T1000 (cell line): ENCODE measurements around the gene RABEP2.
"Not testable (repeated sequence)": the region's sequence is repeated elsewhere in the genome, so short reads cannot be mapped to it uniquely, and the experiment has no call there.

Experiments used
- DNase-seq: peaks from one replicate; lab custom pipeline; 2025; ENCODE audit warnings: mixed read lengths; lab: John Stamatoyannopoulos, UW

RABEP2 gene

DNA sequence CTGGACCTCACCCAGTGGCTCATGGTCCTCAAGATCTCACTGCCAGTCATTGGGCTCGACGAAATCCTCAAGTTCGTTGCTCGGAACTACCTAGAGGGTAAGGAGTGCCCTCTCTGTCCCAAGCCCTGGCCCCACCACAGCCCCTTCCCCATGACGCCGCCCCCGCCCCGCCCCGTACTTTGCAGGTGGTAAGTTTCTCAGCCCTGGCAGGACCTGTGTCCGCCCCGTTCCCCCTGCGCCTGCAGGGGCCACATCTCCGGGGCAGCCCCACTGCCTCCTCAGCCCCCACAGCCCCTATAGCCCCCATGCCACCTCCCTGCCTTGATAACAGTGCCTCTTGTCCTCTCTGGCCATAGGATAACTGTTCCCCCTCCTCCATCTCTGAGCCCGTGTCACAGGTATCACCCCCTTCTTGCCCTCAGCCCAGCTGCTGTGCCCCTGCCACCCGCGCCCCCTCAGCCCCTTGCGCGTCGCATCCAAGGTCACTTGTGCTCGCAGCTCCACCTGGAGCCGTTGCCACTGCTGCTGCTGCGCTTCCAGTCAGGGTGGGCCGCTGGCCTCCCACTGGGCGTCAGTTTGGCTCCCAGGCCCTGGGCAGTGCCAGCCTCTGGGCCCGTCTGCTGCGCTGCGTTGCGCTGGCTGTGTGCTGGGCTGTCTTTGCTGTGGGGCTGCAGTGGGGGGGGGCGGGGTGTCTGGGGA, 21.5 kb downstream of the RABEP2 start:
- DNase-seq: no peak

- DNase-seq: no peak
Observed at GRCh38 chr16:28902909-28903308, 22.1 kb downstream of the RABEP2 start.

GRCh38 chr16:28901862-28902261, 23.2 kb downstream of the RABEP2 start:
- DNase-seq: no peak

DNA sequence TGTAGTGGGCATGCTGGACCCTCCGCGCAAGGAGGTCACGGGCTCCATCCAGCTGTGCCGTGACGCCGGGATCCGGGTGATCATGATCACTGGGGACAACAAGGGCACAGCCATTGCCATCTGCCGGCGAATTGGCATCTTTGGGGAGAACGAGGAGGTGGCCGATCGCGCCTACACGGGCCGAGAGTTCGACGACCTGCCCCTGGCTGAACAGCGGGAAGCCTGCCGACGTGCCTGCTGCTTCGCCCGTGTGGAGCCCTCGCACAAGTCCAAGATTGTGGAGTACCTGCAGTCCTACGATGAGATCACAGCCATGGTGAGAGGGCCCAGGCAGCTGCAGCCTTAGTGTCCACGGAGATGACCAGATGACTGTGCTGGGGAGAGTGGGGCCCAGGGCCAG, 24.4 kb downstream of the RABEP2 start:
- no peak for DNase-seq

- no peak for DNase-seq
Observed at GRCh38 chr16:28899882-28900590, 25.0 kb downstream of the RABEP2 start.

DNA sequence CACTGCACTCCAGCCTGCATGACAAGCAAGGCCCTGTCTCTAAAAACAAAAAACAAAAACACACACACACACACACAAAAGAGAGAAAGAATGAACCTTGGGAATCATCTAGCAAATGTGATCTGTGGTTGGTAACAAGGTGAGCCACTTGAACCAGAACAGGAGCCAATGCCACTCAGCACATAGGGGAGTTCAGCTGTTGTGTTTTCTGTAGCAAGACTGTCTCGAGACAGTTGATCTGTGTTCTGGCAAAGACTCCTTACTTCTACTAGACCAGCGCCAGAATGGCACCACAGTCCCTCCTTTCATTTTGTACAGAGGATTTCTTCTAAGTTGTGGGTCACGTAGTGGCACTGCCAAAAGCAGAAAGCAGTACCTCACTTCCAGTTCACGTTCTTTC, 26.1 kb downstream of the RABEP2 start:
- no peak for DNase-seq

DNA sequence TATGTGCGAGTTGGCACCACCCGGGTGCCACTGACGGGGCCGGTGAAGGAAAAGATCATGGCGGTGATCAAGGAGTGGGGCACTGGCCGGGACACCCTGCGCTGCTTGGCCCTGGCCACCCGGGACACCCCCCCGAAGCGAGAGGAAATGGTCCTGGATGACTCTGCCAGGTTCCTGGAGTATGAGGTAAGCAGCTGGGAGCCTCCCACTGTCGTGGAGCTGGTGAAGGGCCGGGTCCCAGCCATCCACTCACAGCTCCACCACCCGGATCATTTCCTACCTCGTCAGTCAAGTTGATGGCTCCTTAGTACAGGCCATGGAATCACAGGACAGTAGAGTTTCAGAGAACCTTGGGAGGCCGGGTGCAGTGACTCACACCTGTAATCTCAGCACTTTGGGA, 26.8 kb downstream of the RABEP2 start:
- no peak for DNase-seq

GRCh38 chr16:28897826-28898225, 27.2 kb downstream of the RABEP2 start:
- DNase-seq: no peak

- no peak for DNase-seq
Observed at GRCh38 chr16:28895609-28896008, 29.4 kb downstream of the RABEP2 start.

DNA sequence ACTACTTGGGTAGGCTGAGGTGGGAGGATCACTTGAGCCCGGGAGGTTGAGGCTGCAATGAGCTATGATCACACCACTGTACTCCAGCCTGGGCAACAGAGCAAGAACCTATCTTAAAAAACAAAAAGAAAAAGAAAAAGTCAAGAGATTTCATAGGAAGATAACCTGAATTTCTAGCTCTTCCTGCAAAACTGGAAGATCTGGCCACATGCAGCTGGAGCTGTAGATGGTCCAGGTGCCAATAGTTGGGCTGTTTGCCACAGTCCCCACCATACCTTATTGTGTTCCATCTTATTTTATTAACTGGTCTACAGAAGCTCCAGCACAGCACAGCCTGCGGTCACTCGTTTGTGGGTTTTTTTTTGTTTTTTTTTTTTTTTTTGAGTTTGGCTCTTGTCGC, 31.7 kb downstream of the RABEP2 start:
- DNase-seq: no peak

- no peak for DNase-seq
Observed at GRCh38 chr16:28891964-28892890, 32.8 kb downstream of the RABEP2 start.

- DNase-seq: not testable (repeated sequence)
Observed at GRCh38 chr16:28890355-28890754, 34.7 kb downstream of the RABEP2 start.

GRCh38 chr16:28886945-28887344, 38.1 kb downstream of the RABEP2 start:
- no peak for DNase-seq

GRCh38 chr16:28884045-28884444, 41.0 kb downstream of the RABEP2 start:
- DNase-seq: no peak

- DNase-seq: no peak
Observed at GRCh38 chr16:28883221-28883996, 41.6 kb downstream of the RABEP2 start.

DNA sequence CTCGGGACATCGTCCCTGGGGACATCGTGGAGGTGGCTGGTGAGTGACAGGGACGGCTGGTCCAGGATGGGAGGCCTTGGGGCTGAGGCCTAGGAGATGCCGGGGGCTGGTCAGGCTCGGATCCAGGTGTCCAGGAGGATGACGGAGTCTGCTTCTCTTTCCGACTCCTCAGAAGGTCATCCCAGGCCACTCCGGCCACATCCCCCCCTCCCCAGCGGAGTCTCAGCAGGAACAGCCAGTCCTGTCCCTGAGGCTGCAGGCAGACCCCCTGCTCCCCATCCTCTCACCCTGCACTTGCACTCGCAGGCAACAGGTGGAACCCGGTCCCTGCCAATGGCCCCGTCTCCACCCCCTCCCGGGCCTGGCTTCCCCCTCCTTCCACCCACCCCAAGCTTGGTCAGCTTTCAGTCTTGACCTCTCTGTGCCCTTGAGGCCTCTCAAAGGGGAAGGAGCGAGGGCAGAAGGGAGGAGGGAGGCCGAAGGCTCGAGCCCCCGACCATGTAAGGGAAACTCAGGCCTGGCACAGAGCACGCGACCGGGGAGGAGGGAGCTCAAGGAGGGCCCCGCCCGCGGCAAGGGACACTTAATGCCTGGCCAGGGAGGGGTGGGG, 42.4 kb downstream of the RABEP2 start:
- DNase-seq: no peak

- DNase-seq: not testable (repeated sequence)
Observed at GRCh38 chr16:28881565-28881964, 43.5 kb downstream of the RABEP2 start.

DNA sequence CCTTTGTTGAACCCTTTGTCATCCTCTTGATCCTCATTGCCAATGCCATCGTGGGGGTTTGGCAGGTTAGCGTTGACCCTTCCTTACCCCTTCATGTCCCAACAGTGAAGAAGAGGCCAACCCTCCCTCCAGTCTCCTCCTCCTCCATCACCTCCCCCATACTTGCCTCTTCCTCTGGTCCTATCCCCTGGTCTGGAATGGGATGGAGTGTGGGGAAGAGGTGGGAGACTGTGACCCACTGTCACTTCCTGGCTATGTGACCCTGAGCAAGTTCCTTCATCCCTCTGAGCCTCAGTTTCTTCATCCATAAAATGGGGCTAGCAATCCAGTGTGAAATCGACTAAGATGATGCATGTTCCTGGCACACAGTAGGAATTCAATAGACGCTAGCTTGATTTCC, 44.1 kb downstream of the RABEP2 start:
- no peak for DNase-seq

DNA sequence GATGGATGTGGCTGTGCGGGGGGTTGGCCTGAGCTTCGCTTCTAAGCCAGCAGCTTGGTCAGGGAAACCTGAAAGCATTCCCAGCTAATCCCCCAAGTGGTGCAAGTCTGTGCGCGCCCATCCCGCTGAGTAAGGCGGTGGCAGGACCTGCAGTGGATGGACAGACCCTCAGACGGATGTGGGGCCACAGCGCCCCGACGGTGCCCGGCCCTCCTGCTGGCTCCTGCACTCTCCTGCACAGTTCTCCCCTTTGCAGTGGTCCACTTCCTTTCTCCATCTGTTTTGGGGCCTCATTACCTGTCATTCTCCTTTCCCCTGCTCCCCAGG, 44.5 kb downstream of the RABEP2 start:
- DNase-seq: no peak

- peak; percentile 93 for DNase-seq
Observed at GRCh38 chr16:28879841-28880588, 45.0 kb downstream of the RABEP2 start.
